HCT116 (cell line): ENCODE measurements around the gene METTL1. TPM values are rescaled to one million over a fixed set of nuclear protein-coding genes. Genes with fewer than 3 reads are reported as not detected.

ENCODE experiments used
- ATAC-seq: fragments of 200-7000 bp; cut with Tn5 transposase; 2 replicates; pipeline ENCODE4 v1.9.1; 2020; ENCODE audit warnings: mild to moderate bottlenecking, moderate library complexity
- BruUV-seq: library from RNA; stranded (reverse); fragments of 400-500 nt; replicated peaks from 2 replicates; lab custom pipeline; 2021; lab: Mats Ljungman, UMichigan
- CTCF ChIA-PET: fragments of 300-600 bp; sonication (Branson Sonifier 250); formaldehyde crosslinking; loops from one replicate; lab custom pipeline; 2021; ENCODE audit warnings: antibody characterized with exemption; lab: Charles Lee
- POLR2A ChIA-PET: fragments of 300-600, 350-600 bp; sonication (Branson Sonifier 250); formaldehyde crosslinking; loops from one replicate; lab custom pipeline; 2021; ENCODE audit warnings: antibody characterized with exemption; lab: Charles Lee
- RAD21 ChIA-PET, 2 experiments: fragments of 300-600 bp; sonication (Branson Sonifier 250); formaldehyde crosslinking; loops; one replicate each; lab custom pipeline; 2023; ENCODE audit warnings: low total read pairs in 2 of 2; ENCODE audit not compliant: uncharacterized antibody in 2 of 2, unreplicated experiment in 2 of 2, low non-redundant PET in 1 of 2; lab: Charles Lee
- DNase-seq: peaks from one replicate; pipeline ENCODE4 v3.0.0-alpha.2; 2010; ENCODE audit warnings: low read depth, low spot score
- H2AFZ ChIP-seq: fragments of 200-600 bp; shearing (Covaris generic), sonication (generic); 2 replicates; pipeline ENCODE4 v1.6.1; 2017; ENCODE audit warnings: low read depth, mixed run types, mixed read lengths, antibody characterized with exemption, low read length; ENCODE audit not compliant: poor library complexity, severe bottlenecking
- H3K27ac ChIP-seq: 2 replicates; pipeline ENCODE4 v1.5.1; 2012; ENCODE audit warnings: low read depth, low read length
- H3K27me3 ChIP-seq: fragments of 200-600 bp; sonication (generic); 2 replicates; pipeline ENCODE4 v1.6.1; 2016; ENCODE audit warnings: mixed run types, low read length, mixed read lengths; ENCODE audit not compliant: insufficient read depth
- H3K36me3 ChIP-seq, 2 experiments: fragments of 200-500 bp in 1 of 2; fragments of 200-600 bp in 1 of 2; sonication (Bioruptor generic) in 1 of 2; sonication (generic) in 1 of 2; 2 replicates each; pipeline versions ENCODE4 v1.5.1 to v1.6.1; 2014 to 2016; ENCODE audit warnings: low read length in 2 of 2, inconsistent platforms in 1 of 2, mixed read lengths in 1 of 2, mixed run types in 1 of 2; ENCODE audit not compliant: insufficient read depth in 2 of 2, control insufficient read depth in 1 of 2
- H3K4me1 ChIP-seq, 2 experiments: fragments of 200-600 bp in 1 of 2; sonication (generic) in 1 of 2; 2 replicates each; pipeline versions ENCODE4 v1.5.1 to v1.6.1; 2012 to 2017; ENCODE audit warnings: low read length in 2 of 2, inconsistent platforms in 1 of 2, mild to moderate bottlenecking in 1 of 2, mixed read lengths in 1 of 2, mixed run types in 1 of 2, moderate library complexity in 1 of 2; ENCODE audit not compliant: insufficient read depth in 2 of 2, control insufficient read depth in 1 of 2
- H3K4me2 ChIP-seq: fragments of 200-600 bp; sonication (generic); 2 replicates; pipeline ENCODE4 v1.6.1; 2017; ENCODE audit warnings: mixed run types, low read length, mixed read lengths
- H3K4me3 ChIP-seq, 2 experiments: fragments of 200-600 bp in 1 of 2; sonication (generic) in 1 of 2; replicated peaks in 1 of 2; 2 replicates each; pipeline ENCODE4 v1.5.1; 2011 to 2016; ENCODE audit warnings: low read length in 2 of 2, control low read depth in 1 of 2, low read depth in 1 of 2, mild to moderate bottlenecking in 1 of 2, mixed read lengths in 1 of 2, mixed run types in 1 of 2
- H3K79me2 ChIP-seq: fragments of 200-600 bp; sonication (generic); 2 replicates; pipeline ENCODE4 v1.6.1; 2017; ENCODE audit warnings: mild to moderate bottlenecking, mixed run types, low read length, moderate library complexity, mixed read lengths; ENCODE audit not compliant: insufficient read depth
- H3K9ac ChIP-seq: fragments of 200-600 bp; sonication (generic); 2 replicates; pipeline ENCODE4 v1.6.1; 2016; ENCODE audit warnings: low read length, mixed read lengths
- H3K9me2 ChIP-seq: fragments of 200-600 bp; sonication (generic), shearing (Covaris generic); 2 replicates; pipeline ENCODE4 v1.6.1; 2017; ENCODE audit warnings: mixed run types, mild to moderate bottlenecking, moderate library complexity; ENCODE audit not compliant: insufficient read depth
- H3K9me3 ChIP-seq, 2 experiments: fragments of 200-500 bp in 1 of 2; fragments of 200-600 bp in 1 of 2; sonication (Bioruptor generic) in 1 of 2; sonication (generic) in 1 of 2; 2 replicates each; pipeline ENCODE4 v1.6.1; 2014 to 2017; ENCODE audit warnings: low read length in 2 of 2, mixed read lengths in 2 of 2, inconsistent platforms in 1 of 2, low read depth in 1 of 2, mild to moderate bottlenecking in 1 of 2, mixed run types in 1 of 2, moderate library complexity in 1 of 2; ENCODE audit not compliant: control insufficient read depth in 1 of 2, insufficient read depth in 1 of 2
- H4K20me1 ChIP-seq: fragments of 200-600 bp; sonication (generic), shearing (Covaris generic); 2 replicates; pipeline ENCODE4 v1.6.1; 2017; ENCODE audit warnings: mixed run types, mild to moderate bottlenecking, moderate library complexity; ENCODE audit not compliant: insufficient read depth
- CTCF ChIP-seq, 3 experiments: fragments of 200-600 bp in 1 of 3; sonication (generic) in 1 of 3; IDR thresholded peaks in 2 of 3; conservative IDR thresholded peaks in 1 of 3; 2 replicates each; pipeline ENCODE4 v1.5.1; 2012 to 2017; ENCODE audit warnings: low read depth in 2 of 3, low read length in 2 of 3, antibody characterized with exemption in 1 of 3, borderline replicate concordance in 1 of 3, control low read depth in 1 of 3, mild to moderate bottlenecking in 1 of 3, mixed read lengths in 1 of 3, mixed run types in 1 of 3, moderate library complexity in 1 of 3; ENCODE audit not compliant: insufficient read depth in 1 of 3
- ELF1 ChIP-seq: IDR thresholded peaks from 2 replicates; pipeline ENCODE4 v1.6.1; 2012; ENCODE audit warnings: low read depth, borderline replicate concordance
- FOSL1 ChIP-seq: IDR thresholded peaks from 2 replicates; pipeline ENCODE4 v1.6.1; 2012; ENCODE audit warnings: low read depth
- POLR2A ChIP-seq: IDR thresholded peaks from 2 replicates; pipeline ENCODE4 v1.7.0; 2011; ENCODE audit warnings: borderline replicate concordance; ENCODE audit not compliant: insufficient read depth, insufficient read length; ENCODE audit errors: extremely low read depth
- POLR2AphosphoS5 ChIP-seq: IDR thresholded peaks from 2 replicates; pipeline ENCODE4 v1.6.1; 2011; ENCODE audit warnings: mild to moderate bottlenecking, low read depth, low read length, moderate library complexity
- SIN3A ChIP-seq: IDR thresholded peaks from 2 replicates; pipeline ENCODE4 v1.6.1; 2012; ENCODE audit warnings: low read depth
- SP1 ChIP-seq: IDR thresholded peaks from 2 replicates; pipeline ENCODE4 v1.6.1; 2012; ENCODE audit warnings: low read depth
- SRF ChIP-seq: IDR thresholded peaks from 2 replicates; pipeline ENCODE4 v1.6.1; 2012; ENCODE audit warnings: low read depth
- TCF7L2 ChIP-seq: IDR thresholded peaks from 2 replicates; pipeline ENCODE4 v1.7.0; 2011; ENCODE audit warnings: borderline replicate concordance, inconsistent platforms; ENCODE audit not compliant: insufficient read depth, insufficient read length; ENCODE audit errors: extremely low read depth
- YY1 ChIP-seq: IDR thresholded peaks from 2 replicates; pipeline ENCODE4 v1.6.1; 2011; ENCODE audit warnings: low read length, low read depth, moderate library complexity, mild to moderate bottlenecking; ENCODE audit not compliant: insufficient replicate concordance; ENCODE audit errors: extremely low read depth
- ZBTB33 ChIP-seq: IDR thresholded peaks from 2 replicates; pipeline ENCODE4 v1.6.1; 2011; ENCODE audit warnings: mild to moderate bottlenecking, low read length, moderate library complexity; ENCODE audit not compliant: insufficient replicate concordance; ENCODE audit errors: extremely low read depth
- ZNF274 ChIP-seq: fragments of 200-500 bp; sonication (Bioruptor generic); IDR thresholded peaks from 2 replicates; pipeline ENCODE4 v1.6.1; 2014; ENCODE audit warnings: mild to moderate bottlenecking, low read depth, low read length, inconsistent platforms
- intact Hi-C: fragments of 100-400 bp; cut with micrococcal nuclease; formaldehyde crosslinking; loops from 2 replicates; pipeline ENCODE4 v1.10.0; 2022
- total RNA-seq: library from RNA; stranded (reverse); gene quantifications from one replicate; pipeline ENCODE4 v1.2.1, GENCODE V29; 2021; ENCODE audit not compliant: unreplicated experiment

Gene METTL1
- total RNA-seq, 1 experiment from 2014 or later = 56.6 TPM

GRCh38 chr12:57817261-57817989, 45.5 kb upstream of the METTL1 start (continued):
- TF ChIP-seq POLR2AphosphoS5 = no peak
- no peak for TF ChIP-seq SIN3A
- TF ChIP-seq SRF = no peak
- TF ChIP-seq, all 23 proteins: peak for 0

GRCh38 chr12:57816855-57817151, 44.9 kb upstream of the METTL1 start:
- Histone ChIP-seq H3K4me3 (no peak overlapping the region), H3K4me1 (no peaks in the 10 kb centered on the region; a peak in 1 of 4 replicates), H2AFZ (no peak overlapping the region), H3K27ac (no peak overlapping the region), H3K9me2 (no peaks in the 10 kb centered on the region), H3K4me2 (no peak overlapping the region), H3K9ac (no peak overlapping the region), H3K9me3 (no peaks in the 10 kb centered on the region), H3K27me3 (no peaks in the 10 kb centered on the region), H3K79me2 (no peaks in the 10 kb centered on the region), H4K20me1 (no peaks in the 10 kb centered on the region), H3K36me3 (peaks cover 0 to 2% of the 10 kb centered on the region in 2 experiments; a peak in 1 of 4 replicates)
- POLR2A ChIA-PET = no interaction called here
- TF ChIP-seq YY1 (no peak), SIN3A (no peak), TCF7L2 (no peak), CTCF (IDR thresholded peaks at IDR 0.05 in 2 of 3, conservative IDR thresholded peaks at IDR 0.05 in 1 of 3; ENCODE audit: borderline replicate concordance in 1 of 3, insufficient read depth in 1 of 3, low read depth in 2 of 3, low read length in 2 of 3) (no peak), POLR2A (no peak), FOSL1 (no peak), ZBTB33 (no peak), ZNF274 (no peak), SP1 (no peak), ELF1 (no peak)
- intact Hi-C loops = no loop called here
- DNase-seq (no peak), ATAC-seq (no peak)
- CTCF ChIA-PET = interaction anchor here (1.2 kb wide), 1 partner anchor 14 kb away, joined by 4 read pairs; no protein-coding TSS in a partner anchor
- BruUV-seq = no TSS peak
- RAD21 ChIA-PET = no interaction called here
